ENCODE data around the gene VPS52.
"Not testable (repeated sequence)": the region's sequence is repeated elsewhere in the genome, so short reads cannot be mapped to it uniquely, and the experiment has no call there.

VPS52 gene

GRCh38 chr6:33279257-33279695 lies 7.6 kb upstream of the VPS52 start:
- no peak for TF ChIP-seq CTCF (IDR thresholded peaks at IDR 0.05; ENCODE audit: insufficient read depth, low read depth, low read length, missing control alignments)
- DNase-seq (ENCODE audit: low read depth), result no peak
- no peak overlapping the region for H3K4me3 ChIP-seq (ENCODE audit: low read length)

GRCh38 chr6:33278810-33279209 lies 7.1 kb upstream of the VPS52 start:
- no peak for TF ChIP-seq CTCF (IDR thresholded peaks at IDR 0.05; ENCODE audit: insufficient read depth, low read depth, low read length, missing control alignments)
- H3K4me3 ChIP-seq (ENCODE audit: low read length), result no peak overlapping the region
- no peak for DNase-seq (ENCODE audit: low read depth)

- no peak overlapping the region for H3K4me3 ChIP-seq (ENCODE audit: low read length)
- DNase-seq (ENCODE audit: low read depth), result no peak
- TF ChIP-seq CTCF (IDR thresholded peaks at IDR 0.05; ENCODE audit: insufficient read depth, low read depth, low read length, missing control alignments), result no peak
Measured at GRCh38 chr6:33278392-33278741, 6.7 kb upstream of the VPS52 start.

- DNase-seq (ENCODE audit: low read depth), result no peak
- H3K4me3 ChIP-seq (ENCODE audit: low read length), result peak overlapping the region; percentile 68
- TF ChIP-seq CTCF (IDR thresholded peaks at IDR 0.05; ENCODE audit: insufficient read depth, low read depth, low read length, missing control alignments), result no peak
Measured at GRCh38 chr6:33277663-33278391, 6.2 kb upstream of the VPS52 start.

GRCh38 chr6:33276864-33277662 lies 5.4 kb upstream of the VPS52 start, which contains the start of gene B3GALT4:
B3GALT4 (plus strand) TSS chr6:33277123; CDS start chr6:33277420, 297 bp downstream.
- H3K4me3 ChIP-seq (ENCODE audit: low read length), result peak within 1 kb of the TSS; percentile 68
- DNase-seq (ENCODE audit: low read depth), result peak; percentile 95
- TF ChIP-seq CTCF (IDR thresholded peaks at IDR 0.05; ENCODE audit: insufficient read depth, low read depth, low read length, missing control alignments), result peak; percentile 29

GRCh38 chr6:33276581-33276863 lies 4.8 kb upstream of the VPS52 start:
- TF ChIP-seq CTCF (IDR thresholded peaks at IDR 0.05; ENCODE audit: insufficient read depth, low read depth, low read length, missing control alignments), result no peak
- H3K4me3 ChIP-seq (ENCODE audit: low read length), result peak overlapping the region; percentile 68
- no peak for DNase-seq (ENCODE audit: low read depth)

- H3K4me3 ChIP-seq (ENCODE audit: low read length), result peak overlapping the region; percentile 68
- DNase-seq (ENCODE audit: low read depth), result not testable (repeated sequence)
Measured at GRCh38 chr6:33275795-33276580, 4.3 kb upstream of the VPS52 start.

Data from epithelial cell of esophagus (primary cell).